D721Med (cell line): ENCODE data around the gene POLR3GL.
"Not testable (repeated sequence)": the region's sequence is repeated elsewhere in the genome, so short reads cannot be mapped to it uniquely, and the experiment has no call there.

Experiments
- DNase-seq: peaks from one replicate; pipeline ENCODE4 v3.0.0; 2011; ENCODE audit warnings: low spot score; ENCODE audit not compliant: insufficient read length
- FAIRE-seq: peaks from 2 replicates; lab custom pipeline; 2011; peaks lifted over from hg19 to GRCh38; lab: Jason Lieb, UNC
- CTCF ChIP-seq: IDR thresholded peaks from 2 replicates; pipeline ENCODE4 v1.5.1; 2012; ENCODE audit warnings: mild to moderate bottlenecking, control low read depth; ENCODE audit not compliant: insufficient read depth; ENCODE audit errors: missing control alignments

Gene POLR3GL

DNA sequence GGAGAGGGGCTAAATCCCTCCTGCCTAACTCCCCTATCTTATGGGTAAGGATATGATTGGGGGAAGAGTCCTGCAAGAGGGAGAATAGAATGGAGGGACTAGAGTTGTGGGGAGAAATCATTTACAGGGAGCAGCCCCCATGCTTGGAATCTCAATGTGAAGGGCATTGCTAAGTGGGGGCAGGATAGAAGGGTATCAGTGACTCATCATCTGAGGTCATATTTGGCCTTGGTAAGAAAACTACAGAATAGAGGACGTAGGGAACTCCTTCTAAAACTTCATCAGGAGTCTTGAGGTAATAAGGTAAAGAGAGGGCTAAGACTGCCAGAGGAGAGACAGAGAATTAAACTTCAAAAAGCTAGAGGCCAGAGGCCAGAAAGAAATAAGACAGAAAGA lies 56.6 kb downstream of the POLR3GL start:
- TF ChIP-seq CTCF, result no peak
- DNase-seq, result no peak
- FAIRE-seq, result no peak

DNA sequence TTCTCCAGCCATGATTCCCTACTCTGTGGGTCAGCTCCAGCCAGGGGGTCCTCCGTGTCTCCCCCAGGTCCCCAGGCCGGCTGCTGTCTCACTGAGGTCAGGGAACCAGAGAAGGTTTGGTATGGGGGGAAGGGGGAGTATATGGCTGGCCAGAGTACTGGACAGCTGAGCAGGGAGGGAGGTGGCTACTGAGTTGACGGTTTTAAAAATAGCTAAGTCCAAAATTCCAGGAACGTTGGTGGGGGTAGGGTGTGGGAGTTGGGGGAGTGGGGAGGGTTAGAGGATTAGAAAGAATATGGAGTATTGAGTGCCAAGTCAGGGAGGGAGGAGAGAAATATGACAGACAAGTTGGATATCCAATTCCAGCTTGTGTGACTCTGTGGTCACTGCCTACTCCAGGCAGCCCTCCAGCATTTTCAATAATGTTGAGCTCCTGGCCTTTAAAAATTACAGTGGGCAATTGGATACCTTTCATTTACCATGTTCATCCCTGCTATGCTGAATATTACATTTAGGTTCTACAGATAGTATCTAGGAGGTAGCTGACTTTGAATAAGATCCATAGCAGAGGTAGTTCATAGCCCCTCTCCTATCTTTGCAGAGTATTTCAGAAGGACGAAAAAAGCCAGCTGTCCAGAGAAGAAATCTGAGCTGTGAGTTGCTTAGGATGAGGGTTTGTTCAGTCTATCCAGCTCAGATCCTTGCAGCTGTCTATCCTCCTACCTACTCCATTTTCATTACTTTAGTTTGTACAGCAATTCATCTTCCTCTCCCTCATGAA lies 57.3 kb downstream of the POLR3GL start, which contains the start of gene HJV:
Gene HJV (minus strand): TSS at position 114 of the 781 bp plus-strand sequence. CDS start 1,504 bp downstream, outside the sequence.
- DNase-seq (no peak), FAIRE-seq (no peak)
- no peak for TF ChIP-seq CTCF

DNA sequence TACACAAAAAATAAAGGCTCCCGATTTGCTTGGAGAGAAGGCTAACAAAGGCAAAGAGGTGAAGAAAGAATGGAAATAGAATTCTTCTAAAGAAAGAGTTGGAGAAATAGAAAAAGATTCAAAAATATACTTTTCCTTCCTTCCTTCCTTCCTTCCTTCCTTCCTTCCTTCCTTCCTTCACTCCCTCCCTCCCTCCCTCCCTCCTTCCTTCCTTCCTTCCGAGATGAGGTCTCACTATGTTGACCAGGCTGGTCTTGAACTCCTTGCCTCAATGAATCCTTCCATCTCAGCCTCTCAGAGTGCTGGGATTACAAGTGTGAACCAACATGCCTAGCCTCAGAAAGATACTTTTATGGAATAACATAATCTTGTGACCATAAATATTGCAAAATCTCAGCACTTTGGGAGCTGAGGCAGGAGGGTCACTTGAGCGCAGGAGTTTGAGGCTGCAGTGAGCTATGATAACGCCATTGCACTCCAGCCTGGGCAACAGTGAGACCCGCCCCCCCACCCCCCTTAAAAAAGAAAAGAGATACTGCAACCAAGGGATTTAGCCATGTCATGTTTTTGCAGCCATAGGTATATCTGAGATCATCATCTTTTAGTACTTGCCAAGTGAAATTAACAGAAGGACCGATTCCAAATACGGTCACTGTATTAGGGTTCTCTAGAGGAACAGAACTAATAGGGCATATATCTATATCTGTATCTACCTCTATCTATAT lies 58.1 kb downstream of the POLR3GL start:
- no peak for DNase-seq
- FAIRE-seq, result no peak
- no peak for TF ChIP-seq CTCF

GRCh38 chr1:146025787-146026495 lies 61.5 kb downstream of the POLR3GL start:
- not testable (repeated sequence) for FAIRE-seq, DNase-seq

DNA sequence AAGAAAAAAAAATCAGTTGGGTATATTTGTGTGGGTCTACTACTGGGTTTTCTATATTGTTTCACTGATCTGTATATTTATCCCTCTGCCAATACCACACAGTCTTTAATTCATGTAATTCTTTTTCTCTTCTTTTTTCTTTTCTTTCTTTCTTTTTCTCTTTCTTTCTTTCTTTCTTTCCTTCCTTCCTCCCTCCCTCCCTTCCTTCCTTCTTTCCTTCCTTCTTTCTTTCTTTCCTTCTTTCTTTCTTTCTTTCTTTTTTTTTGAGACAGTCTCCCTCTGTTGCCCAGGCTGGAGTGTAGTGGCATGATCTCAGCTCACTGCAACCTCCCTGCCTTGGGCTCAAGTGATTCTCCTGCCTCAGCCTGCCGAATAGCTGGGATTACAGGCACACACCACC lies 62.2 kb downstream of the POLR3GL start:
- not testable (repeated sequence) for DNase-seq, FAIRE-seq
